HL-60 (cell line): ENCODE data around the gene AFF3.

Experiments used
- DNase-seq, 2 experiments: peaks; one replicate each; pipeline ENCODE4 v3.0.0-alpha.2; 2010 to 2020; ENCODE audit warnings: low read depth in 1 of 2, low spot score in 1 of 2
- H3K27ac ChIP-seq: fragments of 250-450 bp; sonication (Bioruptor Pico); replicated peaks from 2 replicates; pipeline ENCODE4 v1.5.1; 2020; ENCODE audit warnings: mild to moderate bottlenecking, moderate library complexity
- H3K27me3 ChIP-seq: fragments of 250-450 bp; sonication (Bioruptor Pico); 2 replicates; pipeline ENCODE4 v1.5.1; 2021; ENCODE audit warnings: mild to moderate bottlenecking, moderate library complexity; ENCODE audit not compliant: insufficient read depth, poor library complexity, severe bottlenecking
- H3K4me3 ChIP-seq: replicated peaks from 2 replicates; pipeline ENCODE4 v1.5.1; 2011; ENCODE audit warnings: mild to moderate bottlenecking, control low read depth, low read length; ENCODE audit not compliant: insufficient read depth
- CTCF ChIP-seq: IDR thresholded peaks from one replicate; pipeline ENCODE4 v1.5.1; 2011; ENCODE audit warnings: low read length, control low read depth, inconsistent platforms; ENCODE audit not compliant: insufficient read depth
- GABPA ChIP-seq: IDR thresholded peaks from 2 replicates; pipeline ENCODE4 v1.6.1; 2012; ENCODE audit warnings: low read depth
- POLR2AphosphoS5 ChIP-seq: IDR thresholded peaks from 2 replicates; pipeline ENCODE4 v1.6.1; 2012; ENCODE audit warnings: low read depth
- REST ChIP-seq: IDR thresholded peaks from 2 replicates; pipeline ENCODE4 v1.6.1; 2012; ENCODE audit warnings: low read depth; ENCODE audit not compliant: insufficient replicate concordance
- SPI1 ChIP-seq: IDR thresholded peaks from 2 replicates; pipeline ENCODE4 v1.6.1; 2012; ENCODE audit warnings: low read depth, mild to moderate bottlenecking, borderline replicate concordance

Gene AFF3

DNA sequence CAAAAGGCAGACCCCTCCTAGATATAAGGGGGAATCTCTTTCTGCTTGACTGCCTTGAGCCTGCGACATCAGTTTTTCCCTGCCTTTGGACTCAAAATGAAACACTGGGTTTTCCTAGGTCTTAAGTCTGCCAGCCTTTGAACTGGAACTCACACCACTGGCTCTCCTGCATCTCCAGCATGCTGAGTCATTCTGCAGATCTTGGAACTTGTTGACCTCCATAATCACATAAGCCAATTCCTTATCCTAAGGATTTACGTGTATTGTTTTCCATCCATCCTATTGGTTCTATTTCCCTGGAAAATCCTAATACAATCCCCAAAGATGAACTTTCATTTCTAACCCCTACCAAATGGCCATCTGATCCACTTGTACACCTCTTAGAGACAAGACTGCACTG is 88.0 kb downstream of the AFF3 start:
- Histone ChIP-seq H3K4me3 (no peak overlapping the region), H3K27ac (no peak overlapping the region), H3K27me3 (no peaks in the 10 kb centered on the region)
- no peak for TF ChIP-seq CTCF
- TF ChIP-seq SPI1, result no peak
- TF ChIP-seq GABPA, result no peak
- no peak for TF ChIP-seq REST
- TF ChIP-seq POLR2AphosphoS5, result no peak
- DNase-seq, result no peak

GRCh38 chr2:100053087-100053885 is 89.1 kb downstream of the AFF3 start:
- TF ChIP-seq SPI1 (no peak), POLR2AphosphoS5 (no peak), GABPA (no peak), CTCF (no peak), REST (no peak)
- H3K27ac ChIP-seq, result no peak overlapping the region
- no peaks in the 10 kb centered on the region for H3K27me3 ChIP-seq
- no peak for DNase-seq
- no peak overlapping the region for H3K4me3 ChIP-seq

DNA sequence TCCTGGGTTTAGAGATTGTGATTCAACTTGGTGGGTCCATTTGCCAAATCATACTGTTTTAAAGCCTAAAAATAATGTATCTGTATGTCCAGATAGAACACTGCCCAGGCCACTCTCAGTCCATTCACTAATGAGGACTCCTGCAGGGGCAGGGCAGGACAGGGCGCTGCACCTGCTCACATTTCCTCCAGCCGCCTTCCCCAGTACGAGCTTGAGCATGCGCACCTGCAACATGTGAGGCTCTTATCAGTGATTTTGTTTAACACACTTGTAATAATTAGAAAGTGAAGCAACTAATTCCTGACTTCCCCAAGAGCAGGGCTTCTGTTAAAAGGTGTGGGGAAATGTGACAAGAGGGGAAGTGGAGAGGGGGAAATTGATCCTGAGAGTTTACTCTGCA is 89.7 kb downstream of the AFF3 start:
- no peak for DNase-seq
- Histone ChIP-seq H3K27ac (no peak overlapping the region), H3K27me3 (peaks cover 3% of the 10 kb centered on the region), H3K4me3 (no peak overlapping the region)
- TF ChIP-seq GABPA, result no peak
- peak; percentile 61; the same call in 1 of the 2 replicates for TF ChIP-seq SPI1

- no peak overlapping the region for H3K4me3 ChIP-seq
- no peak for DNase-seq
These were observed 91.1 kb downstream of the AFF3 start for GRCh38 chr2:100051253-100051652.

More at GRCh38 chr2:100051253-100051652, 91.1 kb downstream of the AFF3 start:
- TF ChIP-seq POLR2AphosphoS5, result no peak
- no peak for TF ChIP-seq CTCF
- no peak for TF ChIP-seq REST
- TF ChIP-seq GABPA, result no peak
- TF ChIP-seq SPI1, result no peak
- Histone ChIP-seq H3K27ac (no peak overlapping the region), H3K27me3 (peaks cover 3% of the 10 kb centered on the region)
